NB4 (cell line): ENCODE data around the gene CNTLN.

Source experiments
- CTCF ChIP-seq: IDR thresholded peaks from one replicate; pipeline ENCODE4 v1.5.1; 2012; ENCODE audit warnings: low read depth, low read length
- MAX ChIP-seq: IDR thresholded peaks from 2 replicates; pipeline ENCODE4 v1.6.1; 2011; ENCODE audit warnings: low read depth, low read length

- no peak for TF ChIP-seq CTCF
- TF ChIP-seq MAX: no peak
Observed at GRCh38 chr9:17387565-17387964, 252.7 kb downstream of the CNTLN start.
